ENCODE measurements around the gene ELOF1.

ELOF1 gene

GRCh38 chr19:11506967-11507366, 52.1 kb downstream of the ELOF1 start:
- no peaks in the 10 kb centered on the region; the same call in 1 of the 2 replicates for H3K36me3 ChIP-seq (ENCODE audit: insufficient read depth, low read length)
- TF ChIP-seq POLR2AphosphoS5 (IDR thresholded peaks at IDR 0.05; ENCODE audit: borderline replicate concordance, low read depth, low read length) (no peak), FOXP2 (optimal IDR thresholded peaks at IDR 0.05; ENCODE audit: control extremely low read depth, extremely low read length, insufficient read depth) (no peak), EZH2 (IDR thresholded peaks at IDR 0.05) (no peak)
- no peak overlapping the region for H3K4me3 ChIP-seq
- H3K27ac ChIP-seq: no peak overlapping the region
- H3K9me3 ChIP-seq (ENCODE audit: low read depth, low read length): no peaks in the 10 kb centered on the region
- DNase-seq (ENCODE audit: low read depth, low spot score): no peak
- H3K9ac ChIP-seq (ENCODE audit: insufficient read length): no peak overlapping the region

DNA sequence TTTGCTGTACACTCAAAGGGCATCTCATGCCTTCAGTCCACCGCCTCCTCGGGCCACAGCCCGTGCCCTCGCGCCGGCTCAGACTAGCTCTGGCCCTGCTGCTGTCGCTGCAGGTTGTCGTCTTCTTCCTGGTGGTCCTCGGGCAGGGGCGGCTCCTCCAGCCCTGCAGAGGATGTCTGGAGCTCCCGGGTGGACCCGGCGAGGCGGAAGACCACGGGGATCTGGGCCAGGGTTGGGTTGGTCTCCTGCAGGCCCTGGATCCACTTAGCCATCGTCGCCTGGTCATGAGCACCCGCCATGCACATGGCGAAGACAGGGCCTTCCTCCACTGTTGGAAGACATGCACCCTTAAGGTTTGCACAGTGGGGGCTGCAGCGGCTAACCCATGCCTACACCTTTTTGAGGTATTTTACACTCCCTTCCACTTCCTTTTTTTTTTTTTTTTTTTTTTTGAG, 52.9 kb downstream of the ELOF1 start:
- TF ChIP-seq POLR2AphosphoS5 (IDR thresholded peaks at IDR 0.05; ENCODE audit: borderline replicate concordance, low read depth, low read length) (no peak), FOXP2 (optimal IDR thresholded peaks at IDR 0.05; ENCODE audit: control extremely low read depth, extremely low read length, insufficient read depth) (no peak), EZH2 (IDR thresholded peaks at IDR 0.05) (no peak)
- H3K4me3 ChIP-seq: peak overlapping the region; percentile 93
- H3K9me3 ChIP-seq (ENCODE audit: low read depth, low read length): no peaks in the 10 kb centered on the region
- DNase-seq (ENCODE audit: low read depth, low spot score): no peak
- peak overlapping the region; percentile 68 for H3K27ac ChIP-seq
- peak overlapping the region; percentile 47 for H3K9ac ChIP-seq (ENCODE audit: insufficient read length)
- H3K36me3 ChIP-seq (ENCODE audit: insufficient read depth, low read length): no peaks in the 10 kb centered on the region; the same call in 1 of the 2 replicates

GRCh38 chr19:11505504-11506100, 53.4 kb downstream of the ELOF1 start, which contains the start of gene ZNF653:
ZNF653 (minus strand) TSS chr19:11505839; CDS start chr19:11505786, 53 bp downstream.
- TF ChIP-seq EZH2 (IDR thresholded peaks at IDR 0.05): no peak
- TF ChIP-seq POLR2AphosphoS5 (IDR thresholded peaks at IDR 0.05; ENCODE audit: borderline replicate concordance, low read depth, low read length): peak; percentile 70
- no peak for TF ChIP-seq FOXP2 (optimal IDR thresholded peaks at IDR 0.05; ENCODE audit: control extremely low read depth, extremely low read length, insufficient read depth)
- peak; percentile 81 for DNase-seq (ENCODE audit: low read depth, low spot score)
- Histone ChIP-seq H3K9ac (ENCODE audit: insufficient read length) (peak within 1 kb of the TSS; percentile 81), H3K36me3 (ENCODE audit: insufficient read depth, low read length) (no peaks in the 10 kb centered on the region), H3K4me3 (peak within 1 kb of the TSS; percentile 93), H3K9me3 (ENCODE audit: low read depth, low read length) (no peaks in the 10 kb centered on the region), H3K27ac (peak within 1 kb of the TSS; percentile 84)

DNA sequence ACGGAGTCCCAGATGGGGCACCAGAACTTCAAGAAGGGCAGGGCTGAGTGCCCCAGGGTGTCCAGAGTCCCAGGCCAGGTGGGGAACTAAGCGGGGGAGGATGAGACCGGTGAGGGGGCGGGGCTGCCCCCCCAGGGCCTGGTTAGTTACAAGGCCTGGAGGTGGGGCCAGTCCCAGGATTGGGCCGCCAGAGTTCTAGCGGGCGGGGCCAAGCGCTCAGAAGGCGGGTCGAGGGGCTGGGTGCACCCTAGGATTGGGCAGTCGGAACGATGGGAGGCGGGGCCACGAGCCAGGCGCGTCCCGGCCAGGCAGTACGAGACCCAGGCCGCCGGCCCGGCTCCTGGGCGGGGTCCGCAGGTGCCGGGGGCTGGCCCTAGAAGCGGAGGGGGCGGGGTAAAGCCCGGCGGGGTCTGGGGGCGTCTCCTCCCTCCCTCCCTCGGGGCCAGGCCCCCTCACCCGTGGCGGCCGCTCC, 54.0 kb downstream of the ELOF1 start:
- H3K4me3 ChIP-seq: peak overlapping the region; percentile 93
- H3K9me3 ChIP-seq (ENCODE audit: low read depth, low read length): no peaks in the 10 kb centered on the region
- no peaks in the 10 kb centered on the region for H3K36me3 ChIP-seq (ENCODE audit: insufficient read depth, low read length)
- no peak for TF ChIP-seq EZH2 (IDR thresholded peaks at IDR 0.05)
- TF ChIP-seq POLR2AphosphoS5 (IDR thresholded peaks at IDR 0.05; ENCODE audit: borderline replicate concordance, low read depth, low read length): no peak; the same call in 1 of the 2 replicates
- no peak for TF ChIP-seq FOXP2 (optimal IDR thresholded peaks at IDR 0.05; ENCODE audit: control extremely low read depth, extremely low read length, insufficient read depth)
- peak; percentile 50 for DNase-seq (ENCODE audit: low read depth, low spot score)
- H3K27ac ChIP-seq: peak overlapping the region; percentile 84
- H3K9ac ChIP-seq (ENCODE audit: insufficient read length): peak overlapping the region; percentile 81

GRCh38 chr19:11504502-11505031, 54.5 kb downstream of the ELOF1 start:
- H3K27ac ChIP-seq: peak overlapping the region; percentile 69
- no peak for DNase-seq (ENCODE audit: low read depth, low spot score)
- H3K4me3 ChIP-seq: peak overlapping the region; percentile 93
- no peaks in the 10 kb centered on the region for H3K9me3 ChIP-seq (ENCODE audit: low read depth, low read length)
- H3K36me3 ChIP-seq (ENCODE audit: insufficient read depth, low read length): no peaks in the 10 kb centered on the region
- no peak overlapping the region for H3K9ac ChIP-seq (ENCODE audit: insufficient read length)
- TF ChIP-seq POLR2AphosphoS5 (IDR thresholded peaks at IDR 0.05; ENCODE audit: borderline replicate concordance, low read depth, low read length): no peak
- TF ChIP-seq EZH2 (IDR thresholded peaks at IDR 0.05): no peak
- TF ChIP-seq FOXP2 (optimal IDR thresholded peaks at IDR 0.05; ENCODE audit: control extremely low read depth, extremely low read length, insufficient read depth): no peak
